Measurements from ENCODE around the gene EXOC2. TPM values are rescaled to one million over a fixed set of nuclear protein-coding genes. Genes with fewer than 3 reads are reported as not detected.
A peak's percentile ranks its signal among the peaks of the same experiment; 100 is the strongest.

The EXOC2 gene
- total RNA-seq, 1 experiment from 2014 or later: 45.7 TPM

DNA sequence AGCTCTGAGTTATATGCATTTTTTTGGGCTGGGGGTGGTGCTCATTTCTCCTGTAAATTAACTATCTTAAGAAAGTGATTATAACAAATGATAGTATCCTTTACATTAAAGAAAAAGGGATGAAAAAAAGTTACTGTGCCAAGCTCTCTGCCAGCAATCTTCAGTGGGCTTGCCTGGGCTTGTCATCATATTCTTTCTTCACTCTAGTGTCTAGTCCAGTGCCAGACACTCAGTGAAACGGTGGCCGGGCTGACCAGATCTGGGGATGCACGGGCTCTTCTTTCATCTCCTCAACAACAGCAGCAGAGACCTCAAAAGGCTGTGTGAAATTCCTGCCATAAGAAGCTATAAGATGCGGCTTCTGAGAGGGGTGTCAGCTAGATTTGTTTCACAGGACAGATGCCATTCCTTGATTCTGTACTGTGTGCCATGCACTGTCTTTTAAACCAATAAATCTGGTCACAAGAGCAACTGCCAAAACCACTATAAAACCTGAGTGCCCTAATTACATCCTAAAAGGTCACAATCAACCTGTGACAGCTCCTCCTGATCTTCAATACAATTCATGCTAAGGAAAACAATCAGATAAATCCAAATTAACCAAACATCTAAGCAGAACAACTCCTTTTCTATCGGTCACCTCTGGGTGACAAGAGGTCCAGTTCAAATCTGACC lies 12.1 kb downstream of the EXOC2 start (continued):
- TF ChIP-seq, protein P1, sequence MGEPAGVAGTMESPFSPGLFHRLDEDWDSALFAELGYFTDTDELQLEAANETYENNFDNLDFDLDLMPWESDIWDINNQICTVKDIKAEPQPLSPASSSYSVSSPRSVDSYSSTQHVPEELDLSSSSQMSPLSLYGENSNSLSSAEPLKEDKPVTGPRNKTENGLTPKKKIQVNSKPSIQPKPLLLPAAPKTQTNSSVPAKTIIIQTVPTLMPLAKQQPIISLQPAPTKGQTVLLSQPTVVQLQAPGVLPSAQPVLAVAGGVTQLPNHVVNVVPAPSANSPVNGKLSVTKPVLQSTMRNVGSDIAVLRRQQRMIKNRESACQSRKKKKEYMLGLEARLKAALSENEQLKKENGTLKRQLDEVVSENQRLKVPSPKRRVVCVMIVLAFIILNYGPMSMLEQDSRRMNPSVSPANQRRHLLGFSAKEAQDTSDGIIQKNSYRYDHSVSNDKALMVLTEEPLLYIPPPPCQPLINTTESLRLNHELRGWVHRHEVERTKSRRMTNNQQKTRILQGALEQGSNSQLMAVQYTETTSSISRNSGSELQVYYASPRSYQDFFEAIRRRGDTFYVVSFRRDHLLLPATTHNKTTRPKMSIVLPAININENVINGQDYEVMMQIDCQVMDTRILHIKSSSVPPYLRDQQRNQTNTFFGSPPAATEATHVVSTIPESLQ (CRISPR knock-in tag; IDR thresholded peaks at IDR 0.05): no peak
- TF ChIP-seq, protein P2, sequence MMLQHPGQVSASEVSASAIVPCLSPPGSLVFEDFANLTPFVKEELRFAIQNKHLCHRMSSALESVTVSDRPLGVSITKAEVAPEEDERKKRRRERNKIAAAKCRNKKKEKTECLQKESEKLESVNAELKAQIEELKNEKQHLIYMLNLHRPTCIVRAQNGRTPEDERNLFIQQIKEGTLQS (CRISPR knock-in tag; conservative IDR thresholded peaks at IDR 0.05): no peak
- no peak for TF ChIP-seq NFYB (CRISPR knock-in tag; conservative IDR thresholded peaks at IDR 0.05; ENCODE audit: low read depth)
- TF ChIP-seq, protein P3, sequence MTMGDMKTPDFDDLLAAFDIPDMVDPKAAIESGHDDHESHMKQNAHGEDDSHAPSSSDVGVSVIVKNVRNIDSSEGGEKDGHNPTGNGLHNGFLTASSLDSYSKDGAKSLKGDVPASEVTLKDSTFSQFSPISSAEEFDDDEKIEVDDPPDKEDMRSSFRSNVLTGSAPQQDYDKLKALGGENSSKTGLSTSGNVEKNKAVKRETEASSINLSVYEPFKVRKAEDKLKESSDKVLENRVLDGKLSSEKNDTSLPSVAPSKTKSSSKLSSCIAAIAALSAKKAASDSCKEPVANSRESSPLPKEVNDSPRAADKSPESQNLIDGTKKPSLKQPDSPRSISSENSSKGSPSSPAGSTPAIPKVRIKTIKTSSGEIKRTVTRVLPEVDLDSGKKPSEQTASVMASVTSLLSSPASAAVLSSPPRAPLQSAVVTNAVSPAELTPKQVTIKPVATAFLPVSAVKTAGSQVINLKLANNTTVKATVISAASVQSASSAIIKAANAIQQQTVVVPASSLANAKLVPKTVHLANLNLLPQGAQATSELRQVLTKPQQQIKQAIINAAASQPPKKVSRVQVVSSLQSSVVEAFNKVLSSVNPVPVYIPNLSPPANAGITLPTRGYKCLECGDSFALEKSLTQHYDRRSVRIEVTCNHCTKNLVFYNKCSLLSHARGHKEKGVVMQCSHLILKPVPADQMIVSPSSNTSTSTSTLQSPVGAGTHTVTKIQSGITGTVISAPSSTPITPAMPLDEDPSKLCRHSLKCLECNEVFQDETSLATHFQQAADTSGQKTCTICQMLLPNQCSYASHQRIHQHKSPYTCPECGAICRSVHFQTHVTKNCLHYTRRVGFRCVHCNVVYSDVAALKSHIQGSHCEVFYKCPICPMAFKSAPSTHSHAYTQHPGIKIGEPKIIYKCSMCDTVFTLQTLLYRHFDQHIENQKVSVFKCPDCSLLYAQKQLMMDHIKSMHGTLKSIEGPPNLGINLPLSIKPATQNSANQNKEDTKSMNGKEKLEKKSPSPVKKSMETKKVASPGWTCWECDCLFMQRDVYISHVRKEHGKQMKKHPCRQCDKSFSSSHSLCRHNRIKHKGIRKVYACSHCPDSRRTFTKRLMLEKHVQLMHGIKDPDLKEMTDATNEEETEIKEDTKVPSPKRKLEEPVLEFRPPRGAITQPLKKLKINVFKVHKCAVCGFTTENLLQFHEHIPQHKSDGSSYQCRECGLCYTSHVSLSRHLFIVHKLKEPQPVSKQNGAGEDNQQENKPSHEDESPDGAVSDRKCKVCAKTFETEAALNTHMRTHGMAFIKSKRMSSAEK (CRISPR knock-in tag; IDR thresholded peaks at IDR 0.05; ENCODE audit: borderline replicate concordance): no peak
- no peak for TF ChIP-seq RELA (CRISPR knock-in tag; IDR thresholded peaks at IDR 0.05; ENCODE audit: borderline replicate concordance)
- no peak for TF ChIP-seq ZBTB21 (CRISPR knock-in tag; IDR thresholded peaks at IDR 0.05; ENCODE audit: borderline replicate concordance)

DNA sequence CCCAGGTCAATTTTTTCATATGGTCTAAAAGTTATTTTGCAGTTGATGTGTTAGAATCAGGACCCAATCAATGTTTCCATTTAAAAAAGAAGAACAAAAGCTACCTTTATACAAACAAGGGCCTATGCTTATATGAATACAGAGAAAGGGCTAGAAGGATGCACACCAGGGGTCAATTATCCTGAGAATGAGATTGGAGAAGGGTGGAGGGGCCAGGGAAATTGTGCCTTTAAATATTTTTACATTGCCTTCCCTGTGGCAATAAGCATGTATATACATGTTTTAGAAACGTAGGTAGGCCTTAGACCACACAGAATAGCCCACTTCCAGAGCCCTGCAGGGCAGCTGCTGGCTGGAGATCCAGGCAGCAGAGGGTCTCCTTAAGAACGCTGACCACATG lies 12.7 kb downstream of the EXOC2 start:
- POLR2A ChIA-PET: interaction anchor here (0.8 to 1.2 kb wide), 2 partner anchors 20 to 29 kb away, joined by 3 to 4 read pairs; no protein-coding TSS in a partner anchor
- DNase-seq (ENCODE audit: low spot score) (no peak), ATAC-seq (peak; percentile 44)
- CTCF ChIA-PET: interaction anchor here (0.6 to 2.3 kb wide), 8 partner anchors 9 to 757 kb away, joined by 3 to 19 read pairs (median 6); partner anchors contain the start of gene EXOC2
- Mint-ChIP-seq H3K27ac (peak overlapping the region; percentile 92), H3K36me3 (peaks cover 5% of the 10 kb centered on the region; the same call in 1 of the 2 replicates), H3K9me3 (no peaks in the 10 kb centered on the region), H3K4me1 (peaks cover 68% of the 10 kb centered on the region), H3K4me3 (peak overlapping the region; percentile 28), H3K27me3 (ENCODE audit: low read depth) (no peaks in the 10 kb centered on the region)
- no peak for TF ChIP-seq TEAD4 (CRISPR knock-in tag; IDR thresholded peaks at IDR 0.05)
- TF ChIP-seq NR3C1 (CRISPR knock-in tag; conservative IDR thresholded peaks at IDR 0.05; ENCODE audit: low read depth): no peak
- 0 out of 2 replicates have a peak, but pooled peaks have one; percentile 41 for TF ChIP-seq TEAD1 (CRISPR knock-in tag; IDR thresholded peaks at IDR 0.05)
- no peak for TF ChIP-seq ZNF232 (CRISPR knock-in tag; IDR thresholded peaks at IDR 0.05)

DNA sequence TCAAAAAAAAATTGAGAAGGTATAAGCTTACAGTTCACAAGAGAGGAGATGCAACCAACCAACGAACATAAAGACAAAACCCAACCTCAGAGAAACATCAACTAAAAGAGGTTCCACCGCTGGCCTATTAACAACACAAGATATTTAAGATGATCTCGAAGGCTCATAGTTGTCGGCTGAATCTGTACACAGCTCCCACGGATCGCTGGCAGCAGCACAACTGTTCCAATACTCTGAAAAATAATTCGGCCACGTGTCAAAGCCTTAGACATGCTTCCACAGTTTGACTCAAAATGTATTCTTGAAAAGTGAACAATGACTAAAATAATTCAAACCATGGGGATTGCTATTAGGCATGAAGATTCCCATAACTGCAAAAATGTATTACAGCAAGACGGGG lies 13.7 kb downstream of the EXOC2 start:
- no peak for ATAC-seq
- ChIA-PET CTCF (interaction anchor here (0.8 to 2.3 kb wide), 7 partner anchors 10 to 86 kb away, joined by 3 to 19 read pairs (median 8); no protein-coding TSS in a partner anchor), POLR2A (no interaction called here)
- Mint-ChIP-seq H3K9me3 (no peaks in the 10 kb centered on the region), H3K27me3 (ENCODE audit: low read depth) (no peaks in the 10 kb centered on the region), H3K27ac (peak overlapping the region; percentile 64), H3K4me3 (peak overlapping the region; percentile 7; the same call in 1 of the 2 replicates), H3K36me3 (peaks cover 5% of the 10 kb centered on the region; the same call in 1 of the 2 replicates), H3K4me1 (peaks cover 72% of the 10 kb centered on the region)
- TF ChIP-seq, protein P4, sequence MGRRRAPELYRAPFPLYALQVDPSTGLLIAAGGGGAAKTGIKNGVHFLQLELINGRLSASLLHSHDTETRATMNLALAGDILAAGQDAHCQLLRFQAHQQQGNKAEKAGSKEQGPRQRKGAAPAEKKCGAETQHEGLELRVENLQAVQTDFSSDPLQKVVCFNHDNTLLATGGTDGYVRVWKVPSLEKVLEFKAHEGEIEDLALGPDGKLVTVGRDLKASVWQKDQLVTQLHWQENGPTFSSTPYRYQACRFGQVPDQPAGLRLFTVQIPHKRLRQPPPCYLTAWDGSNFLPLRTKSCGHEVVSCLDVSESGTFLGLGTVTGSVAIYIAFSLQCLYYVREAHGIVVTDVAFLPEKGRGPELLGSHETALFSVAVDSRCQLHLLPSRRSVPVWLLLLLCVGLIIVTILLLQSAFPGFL (CRISPR knock-in tag; IDR thresholded peaks at IDR 0.05; ENCODE audit: borderline replicate concordance): no peak
- TF ChIP-seq RORB (CRISPR knock-in tag; IDR thresholded peaks at IDR 0.05): no peak
- no peak for TF ChIP-seq RELA (CRISPR knock-in tag; IDR thresholded peaks at IDR 0.05; ENCODE audit: borderline replicate concordance)
- TF ChIP-seq PRRX2 (CRISPR knock-in tag; IDR thresholded peaks at IDR 0.05): no peak
- no peak for TF ChIP-seq FOXJ3 (CRISPR knock-in tag; IDR thresholded peaks at IDR 0.05; ENCODE audit: borderline replicate concordance)
- TF ChIP-seq GRHL2 (CRISPR knock-in tag; IDR thresholded peaks at IDR 0.05; ENCODE audit: insufficient replicate concordance, severe bottlenecking): no peak
- TF ChIP-seq, protein P5, sequence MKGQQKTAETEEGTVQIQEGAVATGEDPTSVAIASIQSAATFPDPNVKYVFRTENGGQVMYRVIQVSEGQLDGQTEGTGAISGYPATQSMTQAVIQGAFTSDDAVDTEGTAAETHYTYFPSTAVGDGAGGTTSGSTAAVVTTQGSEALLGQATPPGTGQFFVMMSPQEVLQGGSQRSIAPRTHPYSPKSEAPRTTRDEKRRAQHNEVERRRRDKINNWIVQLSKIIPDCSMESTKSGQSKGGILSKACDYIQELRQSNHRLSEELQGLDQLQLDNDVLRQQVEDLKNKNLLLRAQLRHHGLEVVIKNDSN (CRISPR knock-in tag; IDR thresholded peaks at IDR 0.05): no peak
- TF ChIP-seq, protein P6, sequence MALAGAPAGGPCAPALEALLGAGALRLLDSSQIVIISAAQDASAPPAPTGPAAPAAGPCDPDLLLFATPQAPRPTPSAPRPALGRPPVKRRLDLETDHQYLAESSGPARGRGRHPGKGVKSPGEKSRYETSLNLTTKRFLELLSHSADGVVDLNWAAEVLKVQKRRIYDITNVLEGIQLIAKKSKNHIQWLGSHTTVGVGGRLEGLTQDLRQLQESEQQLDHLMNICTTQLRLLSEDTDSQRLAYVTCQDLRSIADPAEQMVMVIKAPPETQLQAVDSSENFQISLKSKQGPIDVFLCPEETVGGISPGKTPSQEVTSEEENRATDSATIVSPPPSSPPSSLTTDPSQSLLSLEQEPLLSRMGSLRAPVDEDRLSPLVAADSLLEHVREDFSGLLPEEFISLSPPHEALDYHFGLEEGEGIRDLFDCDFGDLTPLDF (CRISPR knock-in tag; IDR thresholded peaks at IDR 0.05): no peak
- TF ChIP-seq, protein P7, sequence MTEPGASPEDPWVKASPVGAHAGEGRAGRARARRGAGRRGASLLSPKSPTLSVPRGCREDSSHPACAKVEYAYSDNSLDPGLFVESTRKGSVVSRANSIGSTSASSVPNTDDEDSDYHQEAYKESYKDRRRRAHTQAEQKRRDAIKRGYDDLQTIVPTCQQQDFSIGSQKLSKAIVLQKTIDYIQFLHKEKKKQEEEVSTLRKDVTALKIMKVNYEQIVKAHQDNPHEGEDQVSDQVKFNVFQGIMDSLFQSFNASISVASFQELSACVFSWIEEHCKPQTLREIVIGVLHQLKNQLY (CRISPR knock-in tag; IDR thresholded peaks at IDR 0.05): no peak
- TF ChIP-seq JAZF1 (CRISPR knock-in tag; IDR thresholded peaks at IDR 0.05): no peak
- TF ChIP-seq CBFB (CRISPR knock-in tag; IDR thresholded peaks at IDR 0.05; ENCODE audit: low read depth): no peak
- no peak for DNase-seq (ENCODE audit: low spot score)

All from WTC11 (cell line).